AG09309 (cell line): ENCODE measurements around the gene FSTL4.
"Not testable (repeated sequence)": the region's sequence is repeated elsewhere in the genome, so short reads cannot be mapped to it uniquely, and the experiment has no call there.

ENCODE experiments used
- DNase-seq: peaks from one replicate; pipeline ENCODE4 v3.0.0-alpha.2; 2010; ENCODE audit warnings: low read depth
- H3K4me3 ChIP-seq: 2 replicates; pipeline ENCODE4 v1.5.1; 2011; ENCODE audit warnings: mild to moderate bottlenecking, low read depth, low read length, moderate library complexity; ENCODE audit not compliant: control insufficient read depth
- CTCF ChIP-seq: IDR thresholded peaks from 2 replicates; pipeline ENCODE4 v1.5.1; 2011; ENCODE audit warnings: mild to moderate bottlenecking, low read depth, low read length, inconsistent platforms; ENCODE audit not compliant: insufficient read depth, control insufficient read depth; ENCODE audit errors: missing control alignments

The FSTL4 gene

GRCh38 chr5:133220851-133221674, 391.3 kb downstream of the FSTL4 start:
- DNase-seq: no peak
- no peak for TF ChIP-seq CTCF
- no peak overlapping the region for H3K4me3 ChIP-seq

- TF ChIP-seq CTCF: no peak
- no peak for DNase-seq
- no peak overlapping the region for H3K4me3 ChIP-seq
Observed at GRCh38 chr5:133219296-133219695, 393.0 kb downstream of the FSTL4 start.

- not testable (repeated sequence) for H3K4me3 ChIP-seq, DNase-seq
Observed at GRCh38 chr5:133216138-133216537, 396.2 kb downstream of the FSTL4 start.

- DNase-seq: no peak
- H3K4me3 ChIP-seq: no peak overlapping the region
- no peak for TF ChIP-seq CTCF
Observed at GRCh38 chr5:133214153-133214820, 398.1 kb downstream of the FSTL4 start.

GRCh38 chr5:133205649-133206048, 406.7 kb downstream of the FSTL4 start:
- no peak for TF ChIP-seq CTCF
- no peak for DNase-seq
- no peak overlapping the region for H3K4me3 ChIP-seq

GRCh38 chr5:133205204-133205603, 407.1 kb downstream of the FSTL4 start:
- no peak for TF ChIP-seq CTCF
- no peak overlapping the region for H3K4me3 ChIP-seq
- DNase-seq: no peak
